Transverse colon (tissue), 4 donors: Measurements from ENCODE around the gene C1QBP. TPM values are rescaled to one million over a fixed set of nuclear protein-coding genes. Genes with fewer than 3 reads are reported as not detected.

Experiments
- DNase-seq: peaks from one replicate; pipeline ENCODE4 v3.0.0-alpha.2; 2019
- H3K27ac ChIP-seq, 4 donors: fragments of 200-600 bp; sonication (generic); 2 replicates each; pipeline ENCODE4 v1.5.1; 2016 to 2018; ENCODE audit warnings: inconsistent platforms in 4 of 4
- H3K27me3 ChIP-seq: fragments of 200-600 bp; sonication (generic); 2 replicates; pipeline ENCODE4 v1.5.1; 2017; ENCODE audit warnings: inconsistent platforms
- H3K36me3 ChIP-seq, 4 donors: fragments of 200-600 bp; sonication (generic); 2 replicates each; pipeline ENCODE4 v1.5.1; 2017 to 2019; ENCODE audit warnings: inconsistent platforms in 4 of 4
- H3K4me1 ChIP-seq, 4 donors: fragments of 200-600 bp; sonication (generic); 2 replicates each; pipeline ENCODE4 v1.5.1; 2017 to 2020; ENCODE audit warnings: inconsistent platforms in 4 of 4
- H3K4me3 ChIP-seq, 4 donors: fragments of 200-600 bp; sonication (generic); 1 replicate in 1 of 4; 2 replicates in 3 of 4; pipeline versions ENCODE4 v1.5.1 to v1.6.1; 2017 to 2019; ENCODE audit warnings: inconsistent platforms in 4 of 4
- H3K9me3 ChIP-seq, 2 donors: fragments of 200-600 bp; sonication (generic); 2 replicates each; pipeline ENCODE4 v1.5.1; 2017 to 2019; ENCODE audit warnings: inconsistent platforms in 2 of 2
- CTCF ChIP-seq, 5 experiments: fragments of 200-600 bp in 3 of 5; fragments of 450-650 bp in 2 of 5; sonication (generic) in 3 of 5; IDR thresholded peaks; 1 replicate in 2 of 5; 2 replicates in 3 of 5; pipeline ENCODE4 v1.5.1; 2016 to 2017; ENCODE audit warnings: antibody characterized with exemption in 5 of 5, inconsistent platforms in 3 of 5, mild to moderate bottlenecking in 2 of 5, moderate library complexity in 1 of 5
- EP300 ChIP-seq: sonication (generic); formaldehyde crosslinking; IDR thresholded peaks from one replicate; pipeline ENCODE4 v1.6.1; 2017; ENCODE audit warnings: antibody characterized with exemption, low read depth
- POLR2A ChIP-seq: fragments of 450-650 bp; IDR thresholded peaks from one replicate; pipeline ENCODE4 v1.6.1; 2016; ENCODE audit warnings: antibody characterized with exemption, mild to moderate bottlenecking, moderate library complexity
- POLR2AphosphoS5 ChIP-seq, 3 donors: sonication (generic); formaldehyde crosslinking; IDR thresholded peaks; one replicate each; pipeline ENCODE4 v1.6.1; 2016; ENCODE audit warnings: antibody characterized with exemption in 3 of 3
- WGBS, 2 donors: methylation state at CpG; one replicate each; pipeline ENCODE4 v1.1.5; 2018; ENCODE audit warnings: low coverage in 1 of 2; 5-methylcytosine and 5-hydroxymethylcytosine counted together
- in situ Hi-C, 4 donors: fragments of 200-750 bp; cut with MboI; loops; one replicate each; pipeline versions ENCODE4 v1.15.0 to v1.15.1; 2017; ENCODE audit warnings: low sequenced_read_pairs in 3 of 4, low pct_ligation_motif_present in 1 of 4, low pct_unique_long_range_greater_than_20kb in 1 of 4
- intact Hi-C: fragments of 100-400 bp; cut with DNase I; formaldehyde crosslinking; loops from one replicate; pipeline ENCODE4 v1.15.1; 2023; ENCODE audit warnings: low total_unique reads
- total RNA-seq, 4 donors: library from RNA; depleted of rRNA; stranded (reverse); fragments of >200 nt; gene quantifications; one replicate each; pipeline ENCODE4 v1.1.0, GENCODE V29; 2016

The C1QBP gene
- total RNA-seq, 4 donors from 2014 or later: 31.0 to 183 (median 85.8) TPM

GRCh38 chr17:5485270-5486205, 46.6 kb upstream of the C1QBP start, which contains the start of gene DERL2:
TSS of gene DERL2 (minus strand) at chr17:5486178. CDS start at chr17:5486161, 17 bp downstream.
- Histone ChIP-seq H3K27ac (peak within 1 kb of the TSS; percentile 98 to 99 (median 98)), H3K36me3 (peaks cover 0 to 46% (median 15%) of the 10 kb centered on the region in 4 donors), H3K9me3 (no peaks in the 10 kb centered on the region), H3K27me3 (no peaks in the 10 kb centered on the region), H3K4me3 (peak within 1 kb of the TSS; percentile 85 to 100 (median 92)), H3K4me1 (peaks cover 14 to 30% (median 21%) of the 10 kb centered on the region in 4 donors)
- WGBS, 2 donors: 6 to 16% methylated on average over 9 to 29 of the region's 29 CpGs
- intact Hi-C loops: no loop called here
- no peak for DNase-seq
- TF ChIP-seq POLR2A (no peak), EP300 (no peak), CTCF (IDR thresholded peaks at IDR 0.05) (no peak), POLR2AphosphoS5 (IDR thresholded peaks at IDR 0.05) (peak in 2 of 3 donors; percentile 25 to 39)
- in situ Hi-C loops: no loop called here

- Histone ChIP-seq H3K27me3 (no peaks in the 10 kb centered on the region), H3K4me3 (no peak overlapping the region), H3K27ac (no peak overlapping the region), H3K4me1 (peaks cover 7 to 14% (median 10%) of the 10 kb centered on the region in 4 donors), H3K36me3 (peaks cover 0 to 60% (median 25%) of the 10 kb centered on the region in 4 donors), H3K9me3 (no peaks in the 10 kb centered on the region)
- intact Hi-C loops: no loop called here
- no peak for TF ChIP-seq POLR2AphosphoS5 (IDR thresholded peaks at IDR 0.05)
- DNase-seq: no peak
- in situ Hi-C loops: no loop called here
- WGBS, 2 donors: 89 to 97% methylated on average over 4 of the region's 4 CpGs
Measured at GRCh38 chr17:5481451-5481850, 42.5 kb upstream of the C1QBP start.

- 84 to 88% methylated on average over 6 of the region's 6 CpGs for WGBS, 2 donors
- H3K36me3 ChIP-seq: peaks cover 0 to 60% (median 25%) of the 10 kb centered on the region in 4 donors
- TF ChIP-seq EP300 (no peak), POLR2AphosphoS5 (IDR thresholded peaks at IDR 0.05) (no peak), CTCF (IDR thresholded peaks at IDR 0.05) (no peak), POLR2A (no peak)
Measured at GRCh38 chr17:5480962-5481361, 42.0 kb upstream of the C1QBP start.

GRCh38 chr17:5478992-5479391, 40.0 kb upstream of the C1QBP start:
- Histone ChIP-seq H3K4me3 (no peak overlapping the region), H3K36me3 (peaks cover 0 to 64% (median 30%) of the 10 kb centered on the region in 4 donors), H3K27me3 (no peaks in the 10 kb centered on the region), H3K4me1 (no peaks in the 10 kb centered on the region), H3K9me3 (no peaks in the 10 kb centered on the region), H3K27ac (no peak overlapping the region)
- TF ChIP-seq CTCF (IDR thresholded peaks at IDR 0.05) (no peak), POLR2A (no peak), POLR2AphosphoS5 (IDR thresholded peaks at IDR 0.05) (no peak), EP300 (no peak)
- in situ Hi-C loops: no loop called here
- 93 to 100% methylated on average over 1 to 4 of the region's 4 CpGs for WGBS, 2 donors
- intact Hi-C loops: no loop called here
- DNase-seq: no peak

More at GRCh38 chr17:5480962-5481361, 42.0 kb upstream of the C1QBP start:
- H3K9me3 ChIP-seq: no peaks in the 10 kb centered on the region
- H3K4me3 ChIP-seq: no peak overlapping the region
- no peaks in the 10 kb centered on the region for H3K27me3 ChIP-seq
- peaks cover 7 to 14% (median 10%) of the 10 kb centered on the region in 4 donors for H3K4me1 ChIP-seq
- no peak overlapping the region for H3K27ac ChIP-seq
- DNase-seq: no peak
- in situ Hi-C loops (no loop called here), intact Hi-C loops (no loop called here)
